Stimulated activated CD8-positive, alpha-beta memory T cell treated with anti-CD3 and anti-CD28 coated beads, Interleukin-15, amount 100 ng/mL, for 48 hours (primary cell): ENCODE results near the gene BEST1.
"Not testable (repeated sequence)": the region's sequence is repeated elsewhere in the genome, so short reads cannot be mapped to it uniquely, and the experiment has no call there.

ENCODE experiments used
- DNase-seq, 2 donors: peaks; one replicate each; pipeline ENCODE4 v3.0.0-alpha.2; 2020; ENCODE audit warnings: low read depth in 2 of 2

BEST1 gene

DNA sequence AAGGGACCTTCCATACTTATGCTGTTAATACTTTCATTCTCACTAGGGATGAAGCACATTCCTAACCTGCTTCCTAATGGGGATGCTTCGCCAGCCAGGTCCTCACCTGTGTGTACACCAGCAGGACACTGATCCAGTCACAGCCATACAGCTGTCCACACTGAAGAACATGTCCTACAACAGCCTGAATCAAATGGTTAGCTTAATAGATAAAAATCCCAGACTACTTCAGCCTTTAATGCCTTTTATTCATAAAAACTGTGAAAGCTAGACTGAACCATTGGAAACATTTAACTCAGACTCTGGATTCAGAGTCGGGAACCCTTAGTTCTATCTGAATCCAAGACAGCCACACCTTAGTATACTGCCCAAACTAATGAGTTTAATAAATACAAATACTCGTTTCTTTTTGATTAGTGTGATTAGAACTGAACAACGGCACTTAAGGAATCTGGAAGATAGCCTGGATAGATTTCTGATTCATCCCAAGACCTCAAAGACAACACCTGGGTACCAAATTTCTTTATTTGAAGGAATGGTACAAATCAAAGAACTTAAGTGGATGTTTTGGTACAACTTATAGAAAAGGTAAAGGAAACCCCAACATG lies 14.0 kb downstream of the BEST1 start:
- DNase-seq = no peak

DNA sequence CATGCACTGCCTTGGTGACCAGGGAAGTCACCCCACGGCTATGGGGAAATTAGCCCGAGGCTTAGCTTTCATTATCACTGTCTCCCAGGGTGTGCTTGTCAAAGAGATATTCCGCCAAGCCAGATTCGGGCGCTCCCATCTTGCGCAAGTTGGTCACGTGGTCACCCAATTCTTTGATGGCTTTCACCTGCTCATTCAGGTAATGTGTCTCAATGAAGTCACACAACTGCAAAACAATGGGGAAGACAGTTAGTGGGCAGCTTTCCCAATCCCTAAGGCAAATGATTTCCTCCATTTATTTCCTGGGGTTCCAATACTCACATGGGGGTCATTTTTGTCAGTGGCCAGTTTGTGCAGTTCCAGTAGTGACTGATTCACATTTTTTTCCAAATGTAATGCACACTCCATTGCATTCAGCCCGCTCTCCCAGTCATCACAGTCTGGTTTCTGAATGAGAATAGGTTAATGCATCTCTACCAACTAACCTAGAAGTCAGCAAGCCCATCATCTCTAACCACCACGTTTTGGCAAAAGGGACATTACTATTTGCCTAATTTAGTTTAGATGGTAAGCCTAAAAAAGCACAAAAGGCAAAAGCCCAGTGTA lies 14.6 kb downstream of the BEST1 start:
- not testable (repeated sequence) for DNase-seq

DNA sequence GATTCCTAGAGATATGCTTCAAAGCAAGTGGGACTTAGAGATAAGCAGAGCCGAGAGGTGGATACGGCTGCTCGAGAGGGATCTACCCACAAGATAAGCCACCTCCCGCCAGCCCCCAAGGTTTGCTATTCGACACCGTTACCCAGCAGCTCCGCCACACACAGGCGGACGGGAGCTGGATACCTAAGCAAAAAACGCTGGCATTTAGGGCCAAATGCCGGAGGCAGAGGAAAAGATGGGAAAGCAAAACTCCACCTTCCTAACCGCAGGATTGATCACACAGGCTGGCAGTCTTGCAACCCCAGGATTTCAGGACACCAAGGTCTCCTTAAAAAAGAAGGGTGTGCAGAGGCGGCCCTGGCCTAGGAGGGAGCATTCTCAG lies 16.6 kb downstream of the BEST1 start:
- DNase-seq = no peak

DNA sequence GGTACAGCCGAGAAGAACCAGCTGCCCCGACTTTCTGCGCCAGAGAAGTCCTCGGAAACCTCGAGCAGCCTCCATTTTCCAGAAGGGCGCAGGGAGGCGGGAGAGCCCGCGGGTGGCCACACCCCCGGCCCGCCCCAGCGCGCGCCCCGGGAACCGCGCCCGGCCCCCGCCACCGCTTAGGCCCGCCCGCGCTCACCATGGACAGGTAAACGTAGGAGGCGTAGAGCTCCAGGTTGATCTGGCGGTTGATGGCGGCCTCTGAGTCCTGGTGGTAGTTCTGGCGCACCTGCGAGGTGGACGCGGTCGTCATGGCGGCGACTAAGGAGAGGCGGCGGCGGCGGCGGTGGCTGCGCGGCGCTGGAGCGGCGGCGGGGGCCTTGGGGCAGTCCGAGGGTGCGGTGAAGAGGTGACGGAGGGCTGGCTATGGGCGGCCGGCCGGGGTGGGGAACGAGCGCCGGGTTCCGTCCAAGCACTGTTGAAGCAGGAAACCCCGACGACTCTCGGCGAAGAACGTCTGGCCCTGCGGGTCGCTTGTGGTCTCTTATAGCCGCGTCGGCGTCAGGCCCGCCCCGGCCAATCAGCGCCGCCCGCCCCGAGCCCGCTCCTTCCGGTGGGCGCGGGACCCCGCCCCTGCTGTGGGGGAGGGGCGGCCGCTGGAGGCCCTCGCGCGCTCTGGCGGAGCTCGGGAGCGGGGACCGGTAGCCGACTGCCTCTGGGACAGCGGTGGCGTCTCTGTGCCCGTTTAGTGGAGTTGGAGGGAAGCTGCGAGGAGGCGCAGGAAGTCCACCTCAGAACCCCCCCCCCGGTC lies 17.2 kb downstream of the BEST1 start, which contains the start of gene FTH1:
Gene FTH1 (minus strand): TSS at position 519 of the 808 bp plus-strand sequence. CDS start 209 bp downstream, at position 310.
- peak; percentile 81 to 83 for DNase-seq

- DNase-seq = no peak
Observed at GRCh38 chr11:61967924-61968757, 18.0 kb downstream of the BEST1 start.

DNA sequence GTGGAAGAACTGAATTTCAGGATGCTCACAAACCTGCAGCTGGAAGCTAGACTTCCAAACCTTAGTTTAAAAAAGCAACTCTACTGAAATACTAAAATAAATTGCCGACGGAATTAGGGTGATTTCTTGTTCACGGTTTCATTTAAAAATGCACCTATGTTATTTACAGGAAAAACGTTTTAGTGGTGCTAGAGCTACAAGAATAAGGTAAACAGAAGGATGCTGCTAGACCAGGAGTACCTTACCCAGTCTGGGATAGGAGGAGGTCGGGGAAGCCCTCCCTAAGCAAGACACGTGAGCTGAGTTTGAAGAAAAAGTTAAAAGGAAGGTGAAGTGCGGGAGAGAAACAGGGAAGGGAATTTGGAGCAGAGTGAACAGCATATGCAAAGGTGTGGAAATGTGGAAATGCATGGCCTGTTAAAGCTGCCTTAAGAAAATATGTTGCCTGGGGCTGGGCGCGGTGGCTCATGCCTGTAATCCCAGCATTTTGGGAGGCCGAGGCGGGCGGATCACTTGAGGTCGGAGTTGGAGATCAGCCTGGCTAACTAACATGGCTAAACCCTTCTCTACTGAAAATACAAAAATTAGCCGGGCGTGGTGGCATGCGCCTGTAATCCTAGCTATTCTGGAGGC lies 18.7 kb downstream of the BEST1 start:
- no peak for DNase-seq

DNA sequence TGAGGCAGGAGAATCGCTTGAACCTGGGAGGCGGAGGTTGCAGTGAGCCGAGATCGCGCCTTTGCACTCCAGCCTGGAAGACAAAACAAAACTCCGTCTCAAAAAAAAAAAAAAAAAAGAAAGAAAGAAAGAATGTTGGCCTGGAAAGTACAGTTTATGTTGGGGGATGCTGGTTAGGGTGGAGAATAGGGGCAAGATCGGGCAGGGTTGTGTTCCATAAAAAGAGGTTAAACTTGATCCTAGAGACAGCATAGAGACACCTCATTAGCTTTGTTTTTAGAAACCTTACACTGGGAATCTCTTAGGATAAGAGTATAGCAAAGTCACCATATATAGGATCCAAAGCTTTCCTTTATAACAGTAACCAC lies 19.2 kb downstream of the BEST1 start:
- no peak for DNase-seq

DNA sequence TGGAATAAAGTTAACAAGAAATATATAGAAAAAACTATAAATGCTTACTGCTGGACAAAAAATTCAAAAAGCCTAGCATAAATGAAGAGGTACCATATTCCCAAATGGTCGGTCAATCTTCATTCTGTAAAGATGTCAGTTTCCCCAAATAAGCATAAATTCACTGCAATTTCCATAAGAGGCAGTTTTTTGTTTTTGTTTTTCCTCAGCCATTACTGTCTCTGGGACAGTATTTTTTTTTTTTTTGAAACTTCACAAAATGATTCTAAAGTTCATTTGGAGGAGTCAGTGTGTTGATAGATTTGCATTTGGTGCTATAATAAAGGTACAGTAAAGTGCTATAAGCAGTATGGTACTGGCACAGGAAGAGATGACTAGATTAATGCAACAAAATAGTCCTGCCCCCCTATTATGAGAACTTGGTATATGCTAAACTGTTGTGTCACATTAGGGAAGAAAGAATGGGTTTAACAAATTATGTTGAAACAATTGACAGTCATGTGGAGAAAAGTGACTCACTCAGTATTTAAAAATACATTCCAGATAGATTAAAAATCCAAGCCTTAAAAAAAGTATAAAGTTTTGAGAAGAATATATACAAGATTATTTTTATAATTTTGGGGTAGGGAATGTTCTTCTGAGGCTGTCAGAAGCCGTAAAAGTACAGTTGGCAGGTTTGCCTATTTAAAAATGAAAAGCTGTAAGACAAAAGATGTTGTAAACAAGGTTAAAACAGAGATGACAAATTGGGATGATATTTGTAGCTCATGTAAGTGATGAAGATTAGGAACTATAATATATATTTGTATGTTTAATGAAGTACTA lies 19.9 kb downstream of the BEST1 start:
- DNase-seq = no peak

DNA sequence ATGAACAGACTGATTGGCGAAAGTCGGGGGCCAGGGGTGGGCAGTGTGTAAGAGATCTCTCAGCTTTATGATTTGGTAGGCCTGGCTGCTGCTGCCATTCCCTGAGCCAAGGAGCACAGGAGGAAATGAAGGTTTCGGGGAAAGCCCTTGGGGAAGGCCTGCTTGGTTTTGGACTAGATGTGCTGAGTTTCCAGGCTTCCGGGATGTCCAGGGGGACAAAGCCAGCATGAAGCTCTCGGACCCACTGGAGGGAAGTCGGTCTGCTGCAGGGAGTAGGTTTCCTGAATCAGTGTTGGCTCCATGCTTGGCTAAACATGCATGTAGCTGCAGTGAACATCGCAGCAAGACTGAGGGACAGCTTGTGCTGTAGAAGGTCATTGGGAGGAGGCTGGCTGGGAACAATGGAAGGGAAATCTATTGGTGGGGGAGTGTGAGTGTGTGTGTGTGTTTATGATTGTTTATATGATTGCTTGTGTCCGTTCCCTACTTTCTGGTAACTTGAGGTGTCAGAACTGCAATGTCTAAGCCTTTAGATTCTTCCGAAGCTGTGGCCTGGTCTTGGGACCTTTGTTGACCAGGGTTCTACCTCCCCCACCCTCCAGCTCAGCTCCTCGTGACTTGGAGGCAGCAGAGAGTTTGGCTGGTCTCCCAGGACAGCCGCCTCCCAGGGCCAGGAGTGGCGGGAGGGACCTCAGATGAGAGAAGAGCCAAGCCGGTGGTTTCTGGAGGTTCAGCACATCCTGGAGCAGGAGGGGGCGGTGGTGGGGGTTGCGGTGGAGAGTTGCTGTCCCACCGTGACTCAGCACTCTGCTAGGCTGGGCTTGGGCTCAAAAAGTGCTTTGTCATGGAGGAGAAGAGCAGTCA lies 21.3 kb downstream of the BEST1 start:
- no peak for DNase-seq

DNA sequence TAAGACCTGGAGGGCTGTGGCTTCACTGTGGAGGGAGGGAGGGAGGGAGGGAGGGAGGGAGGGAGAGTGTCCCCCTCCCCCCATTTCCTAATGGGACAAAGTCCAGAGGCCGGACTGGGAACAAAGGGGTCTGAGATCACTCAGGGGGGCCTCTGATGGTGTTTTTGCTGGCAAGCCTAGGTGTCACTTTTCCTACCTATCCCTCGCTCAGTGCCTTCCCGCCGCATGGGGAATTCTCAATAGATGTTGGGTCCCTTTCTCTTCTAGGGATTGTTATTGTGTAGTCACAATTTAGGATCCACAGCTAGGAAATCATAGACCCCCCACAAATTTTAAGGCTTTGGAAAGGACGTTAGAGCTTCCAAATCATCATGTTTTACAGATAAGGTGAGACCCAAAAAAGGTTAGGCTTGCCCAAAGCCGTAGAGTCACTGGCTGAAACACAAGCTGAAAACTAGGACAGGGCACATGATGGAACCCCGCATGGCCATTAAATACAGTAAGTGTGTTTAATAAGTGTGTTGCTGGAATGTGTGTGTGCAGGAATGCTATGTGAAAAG lies 22.0 kb downstream of the BEST1 start:
- DNase-seq = no peak

GRCh38 chr11:61972672-61973475 lies 22.7 kb downstream of the BEST1 start:
- DNase-seq = no peak

GRCh38 chr11:61973476-61974162 lies 23.5 kb downstream of the BEST1 start:
- no peak for DNase-seq

GRCh38 chr11:61974766-61975631 lies 24.8 kb downstream of the BEST1 start:
- DNase-seq = no peak

- DNase-seq = no peak
Observed at GRCh38 chr11:61975638-61976419, 25.7 kb downstream of the BEST1 start.

- DNase-seq = no peak
Observed at GRCh38 chr11:61976420-61976800, 26.3 kb downstream of the BEST1 start.

GRCh38 chr11:61976813-61977475 lies 26.8 kb downstream of the BEST1 start:
- DNase-seq = no peak
